ENCODE results near the gene INS. TPM values are rescaled to one million over a fixed set of nuclear protein-coding genes. Genes with fewer than 3 reads are reported as not detected.
A peak's percentile ranks its signal among the peaks of the same experiment; 100 is the strongest.

Gene INS
- polyA plus RNA-seq, 1 experiment, result not detected

DNA sequence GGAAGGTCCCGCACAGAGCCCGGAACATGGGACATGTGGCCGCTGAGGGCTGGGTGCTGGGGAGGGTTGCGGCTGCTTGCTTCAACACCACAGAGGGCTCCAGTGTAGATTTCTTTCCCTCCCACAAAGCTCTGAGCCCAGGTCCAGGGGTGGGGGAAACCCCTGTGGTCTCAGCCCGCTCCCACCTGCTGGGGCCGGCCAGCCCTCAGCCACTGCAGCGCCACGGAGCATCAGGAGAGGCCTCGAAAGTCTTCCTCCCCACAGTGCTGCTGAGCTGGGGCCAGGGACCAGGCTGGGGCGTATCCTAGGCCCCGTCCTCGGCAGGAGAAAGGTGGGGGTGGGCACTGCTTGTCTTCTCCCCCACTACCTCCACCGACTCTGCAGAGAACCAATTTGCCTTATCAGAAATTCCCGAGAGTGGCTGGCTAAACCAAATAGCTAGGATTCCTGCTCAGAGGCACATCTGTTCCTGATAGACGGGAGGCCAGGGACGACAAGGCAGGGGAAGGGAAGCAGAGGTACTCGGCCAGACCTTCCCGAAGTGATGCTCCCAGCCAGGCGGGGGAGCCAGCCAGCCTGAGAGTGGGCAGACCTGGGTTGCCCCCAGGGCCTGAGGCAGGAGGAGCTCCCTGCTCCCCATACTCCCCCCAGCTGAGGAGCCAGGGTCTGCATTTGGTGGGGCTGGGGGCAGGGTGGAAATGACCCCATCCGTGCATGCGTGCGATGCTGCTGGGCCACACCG lies 40.5 kb downstream of the INS start:
- CTCF ChIA-PET, result interaction anchor here (1.0 to 1.7 kb wide), 6 partner anchors 13 to 83 kb away, joined by 3 to 9 read pairs (median 4); no protein-coding TSS in a partner anchor
- Histone ChIP-seq H3K4me3 (ENCODE audit: low read depth, low read length) (no peak overlapping the region), H3K27me3 (ENCODE audit: control insufficient read depth, insufficient read depth, low read length) (no peaks in the 10 kb centered on the region), H3K36me3 (ENCODE audit: control insufficient read depth, insufficient read depth, low read length) (no peaks in the 10 kb centered on the region)
- POLR2A ChIA-PET, result interaction anchor here (0.6 kb wide), 2 partner anchors 17 to 23 kb away, joined by 3 read pairs; no protein-coding TSS in a partner anchor
- TF ChIP-seq, protein P1, sequence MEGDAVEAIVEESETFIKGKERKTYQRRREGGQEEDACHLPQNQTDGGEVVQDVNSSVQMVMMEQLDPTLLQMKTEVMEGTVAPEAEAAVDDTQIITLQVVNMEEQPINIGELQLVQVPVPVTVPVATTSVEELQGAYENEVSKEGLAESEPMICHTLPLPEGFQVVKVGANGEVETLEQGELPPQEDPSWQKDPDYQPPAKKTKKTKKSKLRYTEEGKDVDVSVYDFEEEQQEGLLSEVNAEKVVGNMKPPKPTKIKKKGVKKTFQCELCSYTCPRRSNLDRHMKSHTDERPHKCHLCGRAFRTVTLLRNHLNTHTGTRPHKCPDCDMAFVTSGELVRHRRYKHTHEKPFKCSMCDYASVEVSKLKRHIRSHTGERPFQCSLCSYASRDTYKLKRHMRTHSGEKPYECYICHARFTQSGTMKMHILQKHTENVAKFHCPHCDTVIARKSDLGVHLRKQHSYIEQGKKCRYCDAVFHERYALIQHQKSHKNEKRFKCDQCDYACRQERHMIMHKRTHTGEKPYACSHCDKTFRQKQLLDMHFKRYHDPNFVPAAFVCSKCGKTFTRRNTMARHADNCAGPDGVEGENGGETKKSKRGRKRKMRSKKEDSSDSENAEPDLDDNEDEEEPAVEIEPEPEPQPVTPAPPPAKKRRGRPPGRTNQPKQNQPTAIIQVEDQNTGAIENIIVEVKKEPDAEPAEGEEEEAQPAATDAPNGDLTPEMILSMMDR (IDR thresholded peaks at IDR 0.05; ENCODE audit: insufficient read depth, low read depth, low read length), result peak; percentile 36; the same call in 1 of the 2 replicates
- DNase-seq (ENCODE audit: low read depth), result no peak

DNA sequence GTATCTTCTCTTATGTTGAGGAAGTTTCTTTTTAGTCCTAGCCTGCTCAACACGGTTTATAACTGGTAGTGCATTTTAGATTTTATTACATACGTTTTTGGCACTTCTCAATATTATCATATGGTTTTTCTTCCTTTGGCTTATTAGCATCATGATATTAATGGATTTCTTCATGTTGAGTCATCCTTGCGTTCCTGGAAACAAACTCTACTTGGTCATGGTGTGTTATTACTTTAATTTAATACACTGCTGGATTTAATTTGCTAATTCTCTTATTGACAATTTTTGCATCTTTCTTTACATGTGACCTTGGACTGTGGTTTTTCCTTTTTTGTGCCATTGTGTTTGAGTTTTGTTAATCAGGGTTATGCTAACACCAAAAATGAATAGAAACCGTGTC lies 42.3 kb downstream of the INS start:
- Histone ChIP-seq H3K4me3 (ENCODE audit: low read depth, low read length) (no peak overlapping the region), H3K27me3 (ENCODE audit: control insufficient read depth, insufficient read depth, low read length) (no peaks in the 10 kb centered on the region), H3K36me3 (ENCODE audit: control insufficient read depth, insufficient read depth, low read length) (no peaks in the 10 kb centered on the region)
- TF ChIP-seq, protein P1 (IDR thresholded peaks at IDR 0.05; ENCODE audit: insufficient read depth, low read depth, low read length), result no peak
- DNase-seq (ENCODE audit: low read depth), result no peak
- POLR2A ChIA-PET, result no interaction called here
- CTCF ChIA-PET, result no interaction called here

DNA sequence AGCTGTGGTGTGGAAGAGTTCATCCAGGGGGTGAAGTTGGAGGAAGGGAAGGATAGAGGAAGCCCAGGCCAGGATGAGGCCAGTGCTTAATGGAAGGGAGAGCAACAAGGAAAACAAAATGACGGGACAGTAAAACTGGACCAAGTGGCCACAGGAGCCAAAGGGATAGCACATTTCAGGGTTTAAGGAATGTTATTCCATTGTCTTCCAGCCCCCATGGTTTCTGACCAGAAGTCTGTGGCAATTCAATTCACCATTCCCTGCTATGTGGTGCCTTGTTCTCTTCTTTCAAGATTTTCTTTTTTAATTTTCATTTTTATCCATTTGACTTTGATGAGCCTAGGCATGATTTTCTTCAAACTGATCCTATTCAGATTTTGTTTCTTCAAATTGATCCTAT lies 44.3 kb downstream of the INS start:
- H3K4me3 ChIP-seq (ENCODE audit: low read depth, low read length), result no peak overlapping the region
- TF ChIP-seq, protein P1 (IDR thresholded peaks at IDR 0.05; ENCODE audit: insufficient read depth, low read depth, low read length), result no peak
- DNase-seq (ENCODE audit: low read depth), result no peak
- H3K27me3 ChIP-seq (ENCODE audit: control insufficient read depth, insufficient read depth, low read length), result no peaks in the 10 kb centered on the region
- CTCF ChIA-PET, result no interaction called here
- no peaks in the 10 kb centered on the region for H3K36me3 ChIP-seq (ENCODE audit: control insufficient read depth, insufficient read depth, low read length)
- POLR2A ChIA-PET, result no interaction called here

DNA sequence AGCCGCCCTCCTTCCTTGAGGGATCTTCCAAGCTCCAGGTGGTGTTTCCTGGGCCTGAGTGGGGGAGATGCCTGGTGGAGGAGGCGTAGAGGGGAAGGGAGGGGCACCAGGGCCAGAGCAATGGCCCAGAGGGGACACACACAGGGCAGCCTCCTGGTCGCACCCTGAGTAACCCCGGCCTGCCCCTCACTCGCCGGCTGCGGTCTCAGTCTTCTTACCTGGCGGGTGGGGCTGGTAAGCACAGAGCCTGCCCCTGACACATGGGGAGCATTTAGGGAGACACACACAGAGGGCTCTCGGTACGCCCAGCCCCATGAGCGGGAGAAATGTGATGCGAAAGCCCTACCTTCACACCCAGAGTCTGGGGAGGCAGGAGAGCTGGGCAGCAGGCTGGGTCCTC lies 45.7 kb downstream of the INS start:
- H3K27me3 ChIP-seq (ENCODE audit: control insufficient read depth, insufficient read depth, low read length), result no peaks in the 10 kb centered on the region; the same call in 1 of the 2 replicates
- ChIA-PET CTCF (no interaction called here), POLR2A (no interaction called here)
- no peaks in the 10 kb centered on the region for H3K36me3 ChIP-seq (ENCODE audit: control insufficient read depth, insufficient read depth, low read length)
- H3K4me3 ChIP-seq (ENCODE audit: low read depth, low read length), result no peak overlapping the region
- TF ChIP-seq, protein P1 (IDR thresholded peaks at IDR 0.05; ENCODE audit: insufficient read depth, low read depth, low read length), result no peak
- DNase-seq (ENCODE audit: low read depth), result no peak

DNA sequence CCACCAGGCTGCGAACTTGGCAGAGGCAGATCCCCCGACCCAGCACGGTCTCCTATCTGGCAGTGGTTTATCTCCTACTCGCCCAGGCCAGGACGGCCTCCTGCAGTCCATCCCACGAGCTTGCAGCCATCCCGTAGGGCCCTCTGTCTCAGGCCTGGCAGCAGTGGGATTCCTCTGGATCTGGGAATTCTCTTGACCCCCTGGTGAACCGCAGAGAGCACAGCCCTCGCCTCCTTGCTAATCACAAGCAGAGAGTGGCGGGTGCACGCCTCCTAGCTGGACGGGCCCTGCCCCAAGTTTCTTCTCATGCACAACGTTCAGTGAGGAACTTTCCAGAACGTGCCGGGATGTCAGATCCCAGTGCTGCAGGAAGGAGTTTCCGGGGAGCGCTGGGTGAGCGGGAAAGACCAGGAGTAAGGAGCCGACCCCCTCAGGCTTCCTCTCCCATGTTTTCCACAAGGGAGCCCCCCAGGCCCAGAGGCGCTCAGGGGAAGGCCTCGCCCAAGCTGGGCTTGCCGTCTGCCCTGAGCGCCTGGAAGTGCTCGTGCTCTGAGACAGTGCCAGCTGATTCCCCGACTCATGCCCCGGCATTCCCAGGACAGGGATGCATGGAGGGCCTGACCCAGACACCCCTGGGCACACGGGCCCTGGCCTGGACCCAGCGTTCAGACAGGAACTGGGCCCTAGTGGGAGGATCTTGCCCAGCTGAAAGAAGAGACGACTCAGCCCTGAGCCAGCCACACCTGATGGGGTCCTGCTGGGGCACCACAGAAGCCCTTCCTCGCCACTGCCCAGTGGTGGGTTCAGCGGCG lies 46.4 kb downstream of the INS start:
- no peaks in the 10 kb centered on the region; the same call in 1 of the 2 replicates for H3K27me3 ChIP-seq (ENCODE audit: control insufficient read depth, insufficient read depth, low read length)
- CTCF ChIA-PET, result interaction anchor here (1.3 to 1.9 kb wide), 3 partner anchors 17 to 37 kb away, joined by 3 to 6 read pairs (median 4); no protein-coding TSS in a partner anchor
- no peak for DNase-seq (ENCODE audit: low read depth)
- no peak overlapping the region for H3K4me3 ChIP-seq (ENCODE audit: low read depth, low read length)
- TF ChIP-seq, protein P1 (IDR thresholded peaks at IDR 0.05; ENCODE audit: insufficient read depth, low read depth, low read length), result no peak
- POLR2A ChIA-PET, result no interaction called here
- no peaks in the 10 kb centered on the region for H3K36me3 ChIP-seq (ENCODE audit: control insufficient read depth, insufficient read depth, low read length)
